Fibroblast of lung (primary cell): ENCODE measurements around the gene USP30.

Experiments used
- EZH2 ChIP-seq: IDR thresholded peaks from 2 replicates; pipeline ENCODE4 v1.5.1; 2012; ENCODE audit warnings: low read length, control low read depth, mild to moderate bottlenecking; ENCODE audit errors: missing control alignments
- TF ChIP-seq, protein P1 (sequence below), 2 donors: IDR thresholded peaks in 1 of 2; conservative IDR thresholded peaks in 1 of 2; 1 replicate in 1 of 2; 2 replicates in 1 of 2; pipeline ENCODE4 v1.5.1; 2011 to 2012; ENCODE audit warnings: low read length in 2 of 2, control low read depth in 1 of 2, inconsistent platforms in 1 of 2, low read depth in 1 of 2, mild to moderate bottlenecking in 1 of 2

DNA sequence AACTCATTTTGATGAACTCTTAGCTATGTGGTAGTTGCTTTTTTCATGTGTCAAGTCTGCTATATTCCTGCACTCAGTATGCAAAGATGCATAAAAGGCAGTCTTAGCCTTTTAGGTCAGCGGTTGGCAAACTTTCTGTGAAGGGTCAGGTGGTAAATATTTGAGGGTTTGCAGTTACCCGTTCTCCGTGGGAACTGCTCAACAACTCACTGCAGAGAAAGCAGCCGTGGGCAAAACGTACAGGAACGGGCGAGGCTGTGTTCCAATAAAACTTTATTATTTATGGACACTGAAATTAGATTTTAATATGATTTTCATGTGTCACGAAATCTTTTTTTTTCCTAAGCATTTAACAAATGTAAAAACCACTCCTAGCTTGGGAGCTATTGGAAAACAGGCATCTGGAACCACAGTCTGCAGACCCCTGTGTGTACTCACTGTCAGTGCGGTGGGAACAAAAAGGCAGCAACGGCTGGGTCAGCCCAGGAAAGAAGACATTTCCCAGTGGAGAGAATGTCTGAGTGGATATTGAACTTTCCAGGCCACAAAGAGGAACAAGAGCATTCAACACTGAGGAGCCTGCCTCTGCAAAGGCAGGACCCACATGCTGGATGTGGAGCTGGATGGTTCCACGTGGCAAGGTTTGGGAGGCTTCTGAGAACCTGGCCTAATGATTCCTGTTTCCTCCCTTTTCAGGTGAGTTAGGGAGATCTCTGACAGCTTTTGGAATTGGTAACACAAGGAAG is 60.5 kb downstream of the USP30 start:
- TF ChIP-seq, protein P1, sequence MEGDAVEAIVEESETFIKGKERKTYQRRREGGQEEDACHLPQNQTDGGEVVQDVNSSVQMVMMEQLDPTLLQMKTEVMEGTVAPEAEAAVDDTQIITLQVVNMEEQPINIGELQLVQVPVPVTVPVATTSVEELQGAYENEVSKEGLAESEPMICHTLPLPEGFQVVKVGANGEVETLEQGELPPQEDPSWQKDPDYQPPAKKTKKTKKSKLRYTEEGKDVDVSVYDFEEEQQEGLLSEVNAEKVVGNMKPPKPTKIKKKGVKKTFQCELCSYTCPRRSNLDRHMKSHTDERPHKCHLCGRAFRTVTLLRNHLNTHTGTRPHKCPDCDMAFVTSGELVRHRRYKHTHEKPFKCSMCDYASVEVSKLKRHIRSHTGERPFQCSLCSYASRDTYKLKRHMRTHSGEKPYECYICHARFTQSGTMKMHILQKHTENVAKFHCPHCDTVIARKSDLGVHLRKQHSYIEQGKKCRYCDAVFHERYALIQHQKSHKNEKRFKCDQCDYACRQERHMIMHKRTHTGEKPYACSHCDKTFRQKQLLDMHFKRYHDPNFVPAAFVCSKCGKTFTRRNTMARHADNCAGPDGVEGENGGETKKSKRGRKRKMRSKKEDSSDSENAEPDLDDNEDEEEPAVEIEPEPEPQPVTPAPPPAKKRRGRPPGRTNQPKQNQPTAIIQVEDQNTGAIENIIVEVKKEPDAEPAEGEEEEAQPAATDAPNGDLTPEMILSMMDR (conservative IDR thresholded peaks at IDR 0.05 in 1 of 2, IDR thresholded peaks at IDR 0.05 in 1 of 2; ENCODE audit: low read depth in 1 of 2, low read length in 2 of 2): no peak
- TF ChIP-seq EZH2: no peak
